ENCODE data around the gene TNK1. TPM values are rescaled to one million over a fixed set of nuclear protein-coding genes. Genes with fewer than 3 reads are reported as not detected.
"Not testable (repeated sequence)": the region's sequence is repeated elsewhere in the genome, so short reads cannot be mapped to it uniquely, and the experiment has no call there.

The TNK1 gene
- total RNA-seq, 1 donor from 2014 or later, result 12.3 TPM

GRCh38 chr17:7355053-7355452 lies 25.8 kb upstream of the TNK1 start, which contains the start of gene TMEM95:
Gene TMEM95, plus strand, starts transcription at chr17:7355156. Its CDS starts 49 bp downstream, at chr17:7355205.
- no peak for DNase-seq (ENCODE audit: low spot score)

- no peak for DNase-seq (ENCODE audit: low spot score)
Measured at GRCh38 chr17:7355573-7355972, 25.3 kb upstream of the TNK1 start.

- DNase-seq (ENCODE audit: low spot score), result peak; percentile 77
Measured at GRCh38 chr17:7356072-7356549, 24.8 kb upstream of the TNK1 start.

DNA sequence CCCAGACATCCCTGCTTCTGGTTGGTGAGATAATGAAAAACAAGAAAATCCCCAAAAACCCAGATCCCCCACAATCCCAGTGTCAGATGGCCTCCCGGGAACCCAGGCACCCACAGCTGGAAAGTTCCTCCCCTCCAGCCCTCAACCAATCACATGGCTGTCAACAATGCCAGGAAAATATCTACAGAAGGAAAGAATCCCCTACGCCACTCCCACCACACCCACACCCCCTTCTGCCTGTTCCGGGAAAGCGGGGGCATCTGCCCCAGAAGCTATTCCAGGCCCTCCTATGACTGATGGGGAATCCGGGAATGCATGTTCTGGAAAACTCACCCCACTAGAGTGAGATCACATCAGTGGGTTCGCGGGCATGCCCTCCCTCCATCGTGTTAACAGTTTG lies 24.1 kb upstream of the TNK1 start:
- no peak for DNase-seq (ENCODE audit: low spot score)

GRCh38 chr17:7357381-7357780 lies 23.5 kb upstream of the TNK1 start:
- DNase-seq (ENCODE audit: low spot score), result no peak

DNA sequence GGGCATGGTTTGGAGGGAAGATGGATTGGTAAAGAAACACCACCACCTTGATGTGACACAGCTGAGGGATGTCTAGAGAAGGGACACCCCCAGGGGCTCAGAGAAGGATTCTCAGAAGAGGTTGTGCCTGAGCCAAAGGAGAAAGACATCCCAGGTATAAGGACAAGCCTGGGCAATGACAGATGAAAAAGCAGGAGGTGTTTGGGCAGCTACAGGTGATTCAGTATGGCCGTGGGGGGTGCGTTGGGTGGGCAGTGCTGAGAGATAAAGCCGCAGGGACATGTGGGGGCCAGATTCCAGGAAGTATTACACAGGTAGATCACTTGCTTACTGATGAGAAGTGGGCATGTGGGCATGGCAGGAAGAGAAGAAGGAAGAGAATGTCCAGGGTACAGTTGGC lies 19.0 kb upstream of the TNK1 start:
- no peak for DNase-seq (ENCODE audit: low spot score)

DNA sequence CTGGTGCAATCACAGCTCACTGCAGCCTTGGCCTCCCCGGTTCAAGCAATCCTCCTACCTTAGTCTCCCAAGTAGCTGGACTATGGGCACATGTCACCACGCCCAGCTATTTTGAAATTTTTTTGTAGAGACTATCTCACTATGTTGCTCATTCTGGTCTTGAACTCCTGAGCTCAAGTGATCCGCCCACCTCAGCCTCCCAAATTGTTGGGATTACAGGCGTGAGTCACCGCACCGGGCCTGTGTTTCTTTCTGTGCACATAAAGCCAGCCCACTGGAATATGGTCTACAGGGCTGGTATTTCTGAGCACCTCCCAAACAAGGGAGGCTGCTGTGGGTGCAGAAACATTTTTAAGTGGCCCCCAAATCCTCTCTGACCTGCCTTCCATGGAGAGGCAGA lies 17.6 kb upstream of the TNK1 start:
- no peak for DNase-seq (ENCODE audit: low spot score)

DNA sequence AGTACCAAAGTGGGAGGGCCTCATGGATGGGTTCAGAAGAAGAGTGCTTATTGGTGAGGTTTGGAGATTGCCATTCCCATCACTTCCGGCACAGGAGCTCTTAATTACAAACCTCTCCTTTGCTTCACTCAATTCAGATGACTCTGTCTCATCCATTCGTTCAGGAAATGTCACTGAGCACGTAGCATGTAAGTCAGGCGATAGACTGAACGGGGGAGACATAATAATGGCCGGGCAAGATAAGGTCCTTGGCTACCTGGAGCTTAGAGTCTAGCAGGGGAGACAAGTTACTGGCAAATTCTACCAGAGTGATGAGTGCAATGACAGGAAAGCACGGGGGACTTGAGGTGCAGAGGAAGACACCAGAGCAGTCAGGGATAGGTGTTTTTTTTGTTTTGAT lies 14.9 kb upstream of the TNK1 start:
- DNase-seq (ENCODE audit: low spot score), result not testable (repeated sequence)

- DNase-seq (ENCODE audit: low spot score), result no peak
Measured at GRCh38 chr17:7367083-7367482, 13.8 kb upstream of the TNK1 start.

GRCh38 chr17:7367918-7368598 lies 12.8 kb upstream of the TNK1 start:
- DNase-seq (ENCODE audit: low spot score), result no peak

DNA sequence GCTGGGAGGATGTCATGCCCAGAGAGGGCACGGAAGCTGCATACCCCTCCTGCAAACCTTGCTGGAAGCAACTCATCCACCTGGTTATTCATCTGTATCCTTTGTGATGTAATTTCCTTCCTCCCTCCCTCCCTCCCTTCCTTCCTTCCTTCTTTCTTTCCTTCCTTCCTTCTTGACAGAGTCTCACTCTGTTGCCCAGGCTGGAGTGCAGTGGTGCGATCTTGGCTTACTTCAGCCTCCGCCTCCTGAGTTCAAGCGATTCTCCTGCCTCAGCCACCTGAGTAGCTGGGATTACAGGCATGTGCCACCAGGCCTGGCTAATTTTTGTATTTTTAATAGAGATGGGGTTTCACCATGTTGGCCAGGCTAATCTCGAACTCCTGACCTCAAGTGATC lies 12.3 kb upstream of the TNK1 start:
- not testable (repeated sequence) for DNase-seq (ENCODE audit: low spot score)

DNA sequence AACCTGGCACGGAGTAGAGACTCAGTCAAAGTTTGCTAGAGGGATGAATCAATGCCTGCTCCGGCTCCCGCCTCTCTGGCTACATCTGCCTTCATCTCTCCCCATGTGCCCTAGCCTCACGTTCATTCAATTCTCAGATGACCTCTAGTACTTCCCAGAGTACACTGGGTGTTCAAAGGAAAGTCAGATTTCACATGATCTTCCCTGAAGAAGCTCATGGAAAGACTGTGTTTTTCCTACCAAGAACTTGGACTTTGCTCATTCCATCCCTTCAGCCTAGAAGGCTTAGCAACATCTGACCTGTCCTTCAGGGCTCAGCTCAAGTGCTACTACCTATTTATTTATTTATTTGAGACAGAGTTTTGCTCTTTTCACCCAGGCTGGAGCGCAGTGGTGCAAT lies 11.1 kb upstream of the TNK1 start:
- DNase-seq (ENCODE audit: low spot score), result no peak

DNA sequence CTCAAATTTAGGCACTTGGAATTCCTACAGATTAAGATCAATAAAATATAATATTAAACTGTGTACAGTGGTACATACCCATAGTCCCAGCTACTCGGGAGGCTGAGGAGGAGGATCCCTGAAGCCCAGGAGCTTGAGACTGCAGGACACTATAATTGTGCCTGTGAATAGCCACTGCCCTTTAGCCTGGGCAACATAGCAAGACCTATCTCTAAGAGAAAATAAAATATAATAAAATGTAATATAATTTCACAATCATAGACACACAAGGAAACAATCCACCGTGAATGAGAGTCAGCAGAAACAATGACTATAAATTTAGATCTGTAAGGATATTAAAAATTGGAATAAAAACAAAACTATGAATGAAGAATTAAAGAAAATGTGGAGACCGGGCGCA lies 10.0 kb upstream of the TNK1 start:
- DNase-seq (ENCODE audit: low spot score), result no peak

- DNase-seq (ENCODE audit: low spot score), result no peak
Measured at GRCh38 chr17:7374353-7374752, 6.5 kb upstream of the TNK1 start.

DNA sequence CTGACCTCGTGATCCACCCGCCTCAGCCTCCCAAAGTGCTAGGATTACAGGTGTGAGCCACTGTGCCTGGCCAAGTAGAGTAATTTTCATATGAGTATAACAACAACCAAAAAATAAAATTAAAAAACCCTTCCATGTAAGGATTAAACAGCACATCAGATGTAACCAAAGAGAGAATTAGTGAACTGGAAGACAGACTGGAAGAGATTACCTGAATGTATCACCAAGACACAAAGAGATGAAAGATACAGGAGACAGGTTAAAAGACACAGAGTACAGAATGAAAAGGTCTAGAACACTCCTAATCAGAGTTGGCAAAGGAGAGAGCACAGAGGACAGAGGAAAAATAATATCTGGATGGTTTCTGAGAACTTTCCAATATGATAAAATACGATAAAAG lies 1.8 kb upstream of the TNK1 start:
- no peak for DNase-seq (ENCODE audit: low spot score)

GRCh38 chr17:7380321-7380720 lies 568 bp upstream of the TNK1 start:
- peak; percentile 66 for DNase-seq (ENCODE audit: low spot score)

- DNase-seq (ENCODE audit: low spot score), result no peak
Measured at GRCh38 chr17:7382901-7383300, 2.0 kb downstream of the TNK1 start.

- DNase-seq (ENCODE audit: low spot score), result no peak
Measured at GRCh38 chr17:7383371-7383741, 2.5 kb downstream of the TNK1 start.

- DNase-seq (ENCODE audit: low spot score), result no peak
Measured at GRCh38 chr17:7383742-7384488, 3.0 kb downstream of the TNK1 start.

DNA sequence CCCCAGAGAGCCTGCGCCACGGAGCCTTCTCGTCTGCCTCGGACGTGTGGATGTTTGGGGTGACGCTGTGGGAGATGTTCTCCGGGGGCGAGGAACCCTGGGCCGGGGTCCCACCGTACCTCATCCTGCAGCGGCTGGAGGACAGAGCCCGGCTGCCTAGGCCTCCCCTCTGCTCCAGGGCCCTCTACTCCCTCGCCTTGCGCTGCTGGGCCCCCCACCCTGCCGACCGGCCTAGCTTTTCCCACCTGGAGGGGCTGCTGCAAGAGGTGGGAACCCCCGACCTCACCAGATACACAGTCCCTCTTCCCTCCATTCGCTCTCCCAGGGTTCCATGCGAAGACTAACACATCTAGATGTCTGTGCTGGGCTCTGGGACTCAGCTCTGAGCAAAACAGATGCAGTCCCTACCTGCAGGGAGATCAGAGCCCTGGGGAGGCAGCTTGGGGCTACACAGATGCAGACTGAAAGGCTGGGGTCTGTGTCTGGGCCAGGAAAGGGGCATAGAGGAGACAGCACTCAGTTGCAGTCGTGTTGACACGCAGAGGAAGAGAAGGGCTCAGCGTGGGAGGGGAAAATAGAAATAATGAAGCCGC lies 3.7 kb downstream of the TNK1 start:
- DNase-seq (ENCODE audit: low spot score), result no peak

DNA sequence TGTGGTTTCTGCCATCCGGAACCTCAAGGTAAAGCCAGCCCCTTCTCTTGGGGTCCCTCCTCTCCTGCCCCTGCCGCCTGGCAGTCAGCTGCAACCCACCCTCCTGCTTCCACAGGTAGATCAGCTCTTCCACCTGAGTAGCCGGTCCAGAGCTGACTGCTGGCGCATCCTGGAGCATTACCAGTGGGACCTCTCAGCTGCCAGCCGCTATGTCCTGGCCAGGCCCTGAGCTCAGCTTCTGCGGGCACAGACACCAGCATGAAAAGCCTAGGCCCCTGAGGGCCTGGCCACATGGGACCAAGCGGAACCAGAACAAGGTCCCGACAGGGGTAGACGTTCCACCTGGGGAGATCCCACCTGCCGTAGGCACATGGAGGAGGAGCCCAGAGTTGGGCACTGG lies 8.0 kb downstream of the TNK1 start:
- DNase-seq (ENCODE audit: low spot score), result no peak

GRCh38 chr17:7389924-7390910 lies 9.3 kb downstream of the TNK1 start:
- DNase-seq (ENCODE audit: low spot score), result no peak
